Stimulated activated naive CD4-positive, alpha-beta T cell (primary cell): Measurements from ENCODE around the gene MX2.

ENCODE experiments used
- DNase-seq, 6 experiments: peaks; one replicate each; lab custom pipeline; 2025; lab: John Stamatoyannopoulos, UW

Gene MX2

DNA sequence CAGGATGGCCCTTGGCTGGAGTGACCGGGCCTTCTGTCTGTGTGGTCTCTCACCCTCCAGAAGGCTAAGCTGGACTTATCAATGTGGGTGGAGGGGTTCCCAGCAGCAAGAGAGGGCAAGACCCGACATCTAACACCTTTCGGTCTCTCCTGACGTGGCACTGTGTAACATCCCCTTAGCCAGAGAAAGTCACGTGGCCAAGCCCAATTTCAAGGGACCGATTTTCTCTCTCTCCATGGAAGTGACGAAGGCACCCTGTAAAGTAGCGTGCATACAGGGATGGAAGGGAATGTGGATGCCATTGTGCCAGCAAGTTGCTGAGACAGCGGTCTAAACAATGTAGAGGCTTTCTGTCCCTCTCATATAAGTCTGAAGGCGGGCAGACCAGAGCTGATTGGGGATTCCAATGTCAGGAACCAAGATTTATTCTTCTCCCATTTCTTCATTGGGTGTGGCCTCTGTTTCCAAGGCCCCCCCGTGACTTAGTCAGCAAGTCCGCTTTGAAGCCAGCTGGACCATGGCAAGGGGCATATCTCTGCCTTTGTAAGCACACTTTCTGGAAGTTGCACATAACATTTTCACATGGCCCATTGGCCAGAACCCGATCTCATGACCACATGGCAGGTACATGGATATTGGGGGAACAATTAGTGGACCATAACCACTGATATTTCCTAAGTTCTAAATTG, 76.7 kb downstream of the MX2 start:
- DNase-seq = no peak

DNA sequence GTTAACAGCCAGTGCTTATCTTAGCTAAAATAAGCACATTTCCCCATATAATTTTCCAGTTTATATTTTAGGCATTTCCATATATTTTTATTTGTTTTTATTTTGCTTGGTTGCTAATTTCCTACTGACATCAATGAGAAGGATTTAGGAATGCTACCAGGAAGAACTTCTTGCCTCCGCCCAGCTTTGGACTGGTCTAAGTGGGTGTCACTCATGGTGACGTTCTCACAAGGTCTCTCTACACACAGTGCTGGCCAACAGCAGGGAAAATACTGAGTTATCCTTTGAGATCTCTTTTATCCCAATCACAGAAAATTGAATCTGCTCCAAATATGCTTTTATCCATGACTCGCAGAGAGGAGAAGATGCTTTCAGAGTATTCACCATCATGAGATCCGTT, 77.4 kb downstream of the MX2 start:
- no peak for DNase-seq

DNA sequence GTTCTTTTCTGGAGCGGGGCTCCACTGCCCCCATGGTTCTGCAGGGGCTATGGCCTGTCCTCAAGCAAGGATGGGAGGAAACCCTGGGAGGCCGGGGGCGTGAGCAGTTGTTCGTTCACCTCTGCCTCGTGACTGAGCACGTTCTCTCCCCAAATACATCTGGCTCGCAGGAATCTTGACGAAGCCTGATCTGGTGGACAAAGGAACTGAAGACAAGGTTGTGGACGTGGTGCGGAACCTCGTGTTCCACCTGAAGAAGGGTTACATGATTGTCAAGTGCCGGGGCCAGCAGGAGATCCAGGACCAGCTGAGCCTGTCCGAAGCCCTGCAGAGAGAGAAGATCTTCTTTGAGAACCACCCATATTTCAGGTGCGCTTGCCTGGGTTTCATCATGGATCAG, 79.7 kb downstream of the MX2 start:
- DNase-seq = no peak

DNA sequence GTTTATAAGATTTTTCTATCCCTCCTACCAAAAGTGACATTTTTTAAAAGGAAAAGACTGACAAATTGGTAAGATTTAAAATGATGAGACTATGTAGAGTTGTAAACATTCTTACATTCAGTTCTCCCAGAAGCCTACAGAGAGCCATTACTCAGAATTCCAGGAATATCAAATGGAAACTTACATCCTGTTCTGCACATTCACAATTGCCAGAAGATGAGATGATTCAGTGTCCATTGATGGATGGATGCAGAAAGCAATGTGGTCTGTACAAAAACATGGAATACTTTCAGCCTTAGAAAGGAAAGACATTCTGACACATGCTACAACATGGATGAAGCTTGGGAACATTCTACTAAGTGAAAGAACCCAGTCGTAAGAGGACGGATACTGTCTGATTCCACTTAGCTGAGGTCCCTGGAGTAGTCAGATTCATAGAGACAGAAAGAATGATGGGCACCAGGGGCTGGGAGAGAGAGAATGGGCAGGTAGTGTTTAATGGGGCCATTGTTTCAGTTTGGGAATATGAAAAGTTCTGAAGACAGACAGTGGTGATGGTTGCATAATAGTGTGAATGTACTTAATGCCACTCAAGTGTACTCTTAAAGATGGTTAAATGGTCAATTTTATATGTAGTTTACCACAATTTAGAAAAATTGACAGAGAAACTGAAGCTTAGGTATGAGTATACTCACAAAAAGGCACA, 80.8 kb downstream of the MX2 start:
- DNase-seq = no peak

DNA sequence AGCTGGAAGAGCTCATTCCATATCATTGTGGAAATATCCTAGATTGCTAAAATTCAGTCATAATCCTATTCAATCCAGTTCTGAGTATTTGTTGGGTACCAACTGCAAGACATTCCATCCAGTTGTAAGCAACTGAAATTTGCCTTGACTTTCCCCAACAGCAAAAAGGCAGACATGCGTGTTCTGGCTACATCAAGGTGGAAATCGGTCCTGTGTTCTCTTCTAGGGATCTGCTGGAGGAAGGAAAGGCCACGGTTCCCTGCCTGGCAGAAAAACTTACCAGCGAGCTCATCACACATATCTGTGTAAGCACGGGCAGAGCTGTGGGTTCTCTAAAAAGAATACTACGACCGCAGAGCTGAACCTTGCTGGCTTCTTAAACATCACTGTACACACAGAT, 81.7 kb downstream of the MX2 start:
- DNase-seq = no peak

DNA sequence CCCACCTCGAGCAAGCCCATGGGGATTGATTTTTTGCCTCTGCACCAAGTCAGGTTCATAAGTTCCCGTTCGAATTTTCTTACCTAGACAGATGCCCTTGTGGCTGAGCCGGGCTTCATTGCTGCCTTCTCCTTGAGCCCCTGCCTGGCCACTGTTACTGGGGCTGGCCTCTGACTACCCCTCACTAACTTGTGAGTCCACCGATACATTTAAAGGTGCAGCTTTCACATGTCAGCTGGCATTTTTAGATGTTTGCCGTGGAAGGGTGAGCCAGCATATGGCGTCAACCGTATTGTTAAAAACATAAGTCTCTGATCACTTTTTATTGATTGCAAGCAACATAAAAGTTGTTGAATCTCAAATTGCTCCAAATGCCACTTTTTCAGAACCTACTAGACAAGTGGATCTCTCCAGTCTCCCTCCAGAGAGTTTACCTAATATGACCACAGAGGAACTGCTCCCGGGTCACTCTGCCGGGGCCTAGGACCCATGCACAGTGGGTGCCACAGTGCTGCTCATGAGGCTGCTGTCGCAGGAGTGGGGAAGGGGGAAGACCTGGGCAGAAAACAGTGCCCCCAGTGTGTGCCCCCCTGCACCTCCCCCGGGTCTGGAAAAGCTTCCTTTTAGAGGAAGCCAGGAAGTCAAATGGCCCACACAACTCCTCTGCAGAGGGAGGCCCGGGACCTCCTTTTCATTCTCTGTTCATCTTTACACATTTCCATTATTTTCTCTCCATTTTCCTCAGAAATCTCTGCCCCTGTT, 83.1 kb downstream of the MX2 start:
- DNase-seq = no peak

DNA sequence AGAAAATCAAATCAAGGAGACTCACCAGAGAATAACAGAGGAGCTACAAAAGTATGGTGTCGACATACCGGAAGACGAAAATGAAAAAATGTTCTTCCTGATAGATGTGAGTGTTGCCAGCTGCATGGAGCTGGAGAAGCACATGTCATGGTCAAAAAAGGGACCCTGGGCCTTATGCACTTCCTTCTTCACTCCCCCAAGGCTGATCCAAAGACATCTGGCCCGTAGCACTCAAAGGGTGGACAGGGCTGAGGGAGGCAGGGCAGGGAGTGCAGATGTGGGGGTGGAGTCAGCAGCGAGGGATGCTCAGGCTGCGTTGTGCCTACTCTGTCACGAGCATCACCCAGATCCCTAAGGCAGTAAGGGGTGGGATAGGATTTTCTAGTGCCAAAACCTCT, 83.6 kb downstream of the MX2 start:
- no peak for DNase-seq

DNA sequence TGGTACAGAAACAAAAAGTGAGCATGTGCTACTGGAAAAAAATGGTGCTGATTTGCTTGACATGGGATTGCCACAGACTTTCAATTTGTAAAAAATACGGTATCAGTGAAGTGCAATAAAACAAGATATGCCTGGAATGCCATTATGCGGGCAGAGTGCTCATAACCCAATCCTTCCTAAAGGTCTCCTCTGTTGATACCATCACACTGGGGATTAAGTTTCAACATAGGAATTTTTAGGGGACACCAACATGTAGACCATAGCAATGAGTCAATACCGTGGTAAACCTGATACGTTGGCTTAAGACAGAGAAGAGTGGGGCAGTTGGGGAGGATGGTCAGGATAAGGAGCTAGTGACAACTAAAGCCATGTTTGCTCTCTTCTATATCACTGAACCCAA, 84.8 kb downstream of the MX2 start:
- DNase-seq = no peak

DNA sequence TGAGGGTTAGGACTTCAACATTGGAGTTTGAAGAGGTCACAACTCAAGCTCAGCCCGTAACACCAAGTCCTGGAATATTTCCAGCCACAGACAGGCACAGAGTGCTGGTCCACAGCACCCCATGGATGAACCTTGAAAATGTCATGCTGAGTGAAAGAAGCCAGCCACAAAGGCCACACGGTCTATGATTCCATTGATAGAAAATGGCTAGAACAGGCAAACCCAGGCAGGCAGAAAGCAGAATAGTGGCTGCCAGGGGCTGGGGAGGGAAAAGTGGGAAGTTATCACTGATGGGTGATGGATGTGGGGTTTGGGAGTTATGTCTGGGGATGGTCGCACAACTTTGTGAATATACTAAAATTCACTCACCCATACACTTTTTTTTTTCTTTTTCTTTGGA, 85.5 kb downstream of the MX2 start:
- no peak for DNase-seq

DNA sequence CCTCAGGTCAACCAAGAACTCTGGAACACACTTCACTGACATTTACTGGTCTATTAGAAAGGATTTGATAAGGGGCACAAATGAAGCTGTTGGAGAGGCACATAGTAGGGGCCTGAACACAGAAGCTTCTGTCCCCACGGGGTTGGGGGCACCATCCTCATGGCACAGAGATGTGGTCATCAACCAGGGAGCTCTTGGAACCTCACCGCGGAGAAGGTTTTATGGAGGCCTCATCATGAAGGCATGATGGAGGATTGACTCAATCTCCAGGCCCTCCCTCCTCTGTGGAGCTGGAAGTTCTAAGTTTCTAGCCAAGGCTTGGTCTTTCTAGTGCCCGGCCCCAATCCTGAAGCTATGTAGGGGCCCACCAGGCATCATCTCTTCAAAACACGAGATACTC, 87.8 kb downstream of the MX2 start:
- DNase-seq = no peak

DNA sequence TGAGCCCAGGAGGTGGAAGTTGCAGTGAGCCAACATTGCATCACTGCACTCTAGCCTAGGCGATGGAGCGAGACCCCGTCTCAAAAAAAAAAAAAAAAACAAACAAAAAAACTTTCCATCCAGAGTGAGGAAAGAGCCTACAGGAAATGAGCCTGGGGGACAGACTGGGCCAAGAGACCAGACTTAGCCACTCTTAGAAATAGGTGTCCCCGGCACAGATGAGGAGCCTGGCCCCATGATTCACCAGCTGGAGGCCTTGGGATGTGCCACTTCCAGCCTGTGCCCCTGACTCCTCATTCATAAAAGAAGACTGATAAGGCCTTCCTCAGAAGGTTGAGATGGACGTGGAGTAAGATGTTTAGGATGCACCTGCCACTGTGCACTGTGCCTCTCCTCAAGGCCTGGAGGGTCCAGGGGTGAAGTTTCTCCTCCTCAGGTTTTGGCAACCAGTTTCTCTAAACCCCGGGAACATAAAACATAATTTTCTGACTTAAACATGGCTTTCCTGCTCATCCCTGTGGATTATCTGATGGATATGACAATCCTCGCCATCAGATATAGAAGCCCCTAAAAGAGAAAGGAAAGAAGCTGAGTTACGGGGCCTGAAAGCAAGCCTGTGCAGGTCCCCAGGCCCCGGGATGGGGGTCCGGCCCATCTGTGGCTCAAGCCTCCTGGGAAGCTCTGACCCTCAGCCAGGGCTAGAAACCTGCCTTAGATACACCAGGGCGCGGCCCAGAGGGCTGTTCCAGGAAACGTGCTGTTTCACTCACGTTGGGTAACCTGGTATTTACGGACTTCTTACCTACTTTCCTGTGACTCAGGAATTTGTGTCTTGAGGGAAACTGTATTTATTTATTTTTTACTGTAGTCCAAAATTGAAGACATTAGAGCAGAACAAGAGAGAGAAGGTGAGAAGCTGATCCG, 90.2 kb downstream of the MX2 start:
- DNase-seq = no peak

DNA sequence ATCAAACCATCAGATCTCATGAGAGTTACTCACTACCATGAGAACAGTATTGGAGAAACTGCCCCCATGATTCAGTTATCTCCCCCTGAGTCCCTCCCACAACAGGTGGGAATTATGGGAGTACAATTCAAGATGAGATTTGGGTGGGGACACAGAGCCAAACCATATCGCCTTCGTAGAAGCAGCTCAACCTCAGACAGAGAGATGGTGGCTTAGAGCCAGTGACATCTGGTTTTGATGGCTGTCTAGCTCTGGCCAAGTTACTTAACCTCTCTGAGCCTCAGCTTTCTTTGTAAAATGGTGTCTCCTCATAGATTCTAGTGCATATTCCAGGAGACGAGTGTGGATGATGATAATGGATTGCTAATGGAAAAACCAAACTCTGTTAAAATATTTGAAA, 91.4 kb downstream of the MX2 start:
- DNase-seq = no peak

DNA sequence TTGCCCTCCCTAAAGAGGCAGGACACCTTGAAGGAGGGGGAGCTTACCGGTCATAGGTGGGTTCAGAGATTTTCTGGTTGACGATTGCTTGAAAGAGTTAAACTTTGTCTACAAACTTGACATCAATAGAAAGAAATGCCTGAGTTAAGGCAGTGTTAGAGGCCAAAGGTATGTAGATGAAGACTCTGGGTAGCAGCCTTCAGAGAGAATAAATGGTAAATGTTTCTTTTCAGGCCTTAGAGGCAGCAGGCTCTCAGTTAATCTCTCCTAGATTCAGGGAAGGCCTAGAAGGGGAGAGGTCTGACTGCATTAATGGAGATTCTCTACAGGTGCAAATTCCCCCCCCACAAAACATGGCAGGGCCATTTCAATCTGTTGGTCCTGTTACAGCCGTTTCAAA, 91.9 kb downstream of the MX2 start:
- no peak for DNase-seq

DNA sequence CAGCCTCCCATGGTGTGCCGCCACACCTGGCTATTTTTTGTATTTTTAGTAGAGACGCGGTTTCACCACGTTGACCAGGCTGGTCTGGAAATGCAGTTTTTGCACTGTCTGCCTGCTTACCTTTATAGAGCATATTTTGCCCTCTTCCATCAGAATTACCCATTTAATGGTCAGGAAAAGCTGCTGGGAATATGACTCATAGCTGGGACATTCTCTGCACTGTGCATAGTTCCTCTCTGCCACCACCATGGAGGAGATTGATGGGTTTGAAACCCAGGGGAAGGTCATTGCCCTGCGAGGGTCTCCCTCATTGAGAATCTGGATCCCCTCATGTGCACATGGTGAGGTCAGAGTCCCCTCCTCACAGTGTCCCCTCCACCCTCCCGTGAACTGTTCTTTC, 96.3 kb downstream of the MX2 start:
- no peak for DNase-seq

DNA sequence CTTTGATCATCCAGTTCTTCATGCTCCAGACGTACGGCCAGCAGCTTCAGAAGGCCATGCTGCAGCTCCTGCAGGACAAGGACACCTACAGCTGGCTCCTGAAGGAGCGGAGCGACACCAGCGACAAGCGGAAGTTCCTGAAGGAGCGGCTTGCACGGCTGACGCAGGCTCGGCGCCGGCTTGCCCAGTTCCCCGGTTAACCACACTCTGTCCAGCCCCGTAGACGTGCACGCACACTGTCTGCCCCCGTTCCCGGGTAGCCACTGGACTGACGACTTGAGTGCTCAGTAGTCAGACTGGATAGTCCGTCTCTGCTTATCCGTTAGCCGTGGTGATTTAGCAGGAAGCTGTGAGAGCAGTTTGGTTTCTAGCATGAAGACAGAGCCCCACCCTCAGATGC, 96.7 kb downstream of the MX2 start:
- no peak for DNase-seq
